ENCODE results near the gene MRPS14. TPM values are rescaled to one million over a fixed set of nuclear protein-coding genes. Genes with fewer than 3 reads are reported as not detected.
A peak's percentile ranks its signal among the peaks of the same experiment; 100 is the strongest.
"Not testable (repeated sequence)": the region's sequence is repeated elsewhere in the genome, so short reads cannot be mapped to it uniquely, and the experiment has no call there.

The MRPS14 gene
- total RNA-seq, 1 experiment from 2014 or later = 29.4 TPM

- Histone ChIP-seq H4K20me1 (ENCODE audit: insufficient read depth) (no peaks in the 10 kb centered on the region), H3K79me2 (ENCODE audit: insufficient read depth, low read length) (peaks cover 35% of the 10 kb centered on the region), H3K27ac (ENCODE audit: low read depth, low read length) (no peak overlapping the region), H3K9me3 (ENCODE audit: control insufficient read depth in 1 of 2, insufficient read depth in 1 of 2, low read depth in 1 of 2, low read length in 2 of 2) (no peaks in the 10 kb centered on the region), H3K4me1 (ENCODE audit: control insufficient read depth in 1 of 2, insufficient read depth in 2 of 2, low read length in 2 of 2) (peaks cover 0 to 22% of the 10 kb centered on the region in 2 experiments; a peak in 3 of 4 replicates), H3K9ac (ENCODE audit: low read length) (no peak overlapping the region), H3K27me3 (ENCODE audit: insufficient read depth, low read length) (no peaks in the 10 kb centered on the region), H3K4me2 (ENCODE audit: low read length) (no peak overlapping the region), H3K4me3 (replicated peaks in 1 of 2; ENCODE audit: low read depth in 1 of 2, low read length in 2 of 2) (no peak overlapping the region), H3K36me3 (ENCODE audit: control insufficient read depth in 1 of 2, insufficient read depth in 2 of 2, low read length in 2 of 2) (no peaks in the 10 kb centered on the region; a peak in 1 of 4 replicates), H2AFZ (ENCODE audit: low read depth, low read length, poor library complexity, severe bottlenecking) (no peak overlapping the region), H3K9me2 (ENCODE audit: insufficient read depth) (no peaks in the 10 kb centered on the region)
- ChIA-PET RAD21 (ENCODE audit: low non-redundant PET in 1 of 2, low total read pairs in 2 of 2, uncharacterized antibody in 2 of 2, unreplicated experiment in 2 of 2) (no interaction called here), POLR2A (no interaction called here), CTCF (no interaction called here)
- BruUV-seq (replicated peaks) = no TSS peak
- no peak for ATAC-seq
- DNase-seq (ENCODE audit: low read depth, low spot score) = no peak
- intact Hi-C loops (cut with micrococcal nuclease) = no loop called here
- no peak for TF ChIP-seq JUND (IDR thresholded peaks at IDR 0.05)
- TF ChIP-seq ZFX (IDR thresholded peaks at IDR 0.05) = no peak
- no peak for TF ChIP-seq SRF (IDR thresholded peaks at IDR 0.05; ENCODE audit: low read depth)
- no peak for TF ChIP-seq POLR2AphosphoS5 (IDR thresholded peaks at IDR 0.05; ENCODE audit: low read depth, low read length)
- TF ChIP-seq ZBTB33 (IDR thresholded peaks at IDR 0.05; ENCODE audit: extremely low read depth, insufficient replicate concordance, low read length) = no peak
- TF ChIP-seq YY1 (IDR thresholded peaks at IDR 0.05; ENCODE audit: extremely low read depth, insufficient replicate concordance, low read depth, low read length) = no peak
- TF ChIP-seq RAD21 (IDR thresholded peaks at IDR 0.05; ENCODE audit: low read depth) = no peak
- TF ChIP-seq REST (IDR thresholded peaks at IDR 0.05; ENCODE audit: low read depth) = no peak
- no peak for TF ChIP-seq CBX3 (IDR thresholded peaks at IDR 0.05; ENCODE audit: low read depth)
- no peak for TF ChIP-seq CTCF (IDR thresholded peaks at IDR 0.05 in 2 of 3, conservative IDR thresholded peaks at IDR 0.05 in 1 of 3; ENCODE audit: borderline replicate concordance in 1 of 3, insufficient read depth in 1 of 3, low read depth in 2 of 3, low read length in 2 of 3)
- TF ChIP-seq ATF3 (IDR thresholded peaks at IDR 0.05) = no peak
Measured at GRCh38 chr1:175024773-175025172, 1.5 kb upstream of the MRPS14 start.

GRCh38 chr1:175023922-175024242 lies 657 bp upstream of the MRPS14 start:
- Histone ChIP-seq H3K9ac (ENCODE audit: low read length) (peak overlapping the region; percentile 88), H3K4me1 (ENCODE audit: control insufficient read depth in 1 of 2, insufficient read depth in 2 of 2, low read length in 2 of 2) (peaks cover 0 to 14% of the 10 kb centered on the region in 2 experiments; a peak in 2 of 4 replicates), H3K4me2 (ENCODE audit: low read length) (peak overlapping the region; percentile 84), H2AFZ (ENCODE audit: low read depth, low read length, poor library complexity, severe bottlenecking) (peak overlapping the region; percentile 71), H3K79me2 (ENCODE audit: insufficient read depth, low read length) (peaks cover 40% of the 10 kb centered on the region), H3K4me3 (replicated peaks in 1 of 2; ENCODE audit: low read depth in 1 of 2, low read length in 2 of 2) (peak overlapping the region; percentile 90 to 97), H3K27ac (ENCODE audit: low read depth, low read length) (peak overlapping the region; percentile 40; the same call in 1 of the 2 replicates)
- POLR2A ChIA-PET = interaction anchor here (1.4 to 2.1 kb wide), 2 partner anchors 10 to 24 kb away, joined by 9 to 21 read pairs; partner anchors contain the start of gene CACYBP
- CTCF ChIA-PET = interaction anchor here (0.9 to 1.5 kb wide), 2 partner anchors 121 to 122 kb away, joined by 3 to 7 read pairs; no protein-coding TSS in a partner anchor
- H3K9me2 ChIP-seq (ENCODE audit: insufficient read depth); DNase-seq (ENCODE audit: low read depth, low spot score); intact Hi-C loops (cut with micrococcal nuclease); H3K9me3 ChIP-seq (ENCODE audit: control insufficient read depth in 1 of 2, insufficient read depth in 1 of 2, low read depth in 1 of 2, low read length in 2 of 2); H4K20me1 ChIP-seq (ENCODE audit: insufficient read depth); H3K27me3 ChIP-seq (ENCODE audit: insufficient read depth, low read length); H3K36me3 ChIP-seq (ENCODE audit: control insufficient read depth in 1 of 2, insufficient read depth in 2 of 2, low read length in 2 of 2): not testable (repeated sequence)
- 0 out of 2 replicates have a peak, but pooled peaks have one; percentile 1 for ATAC-seq
- TSS peak; percentile 99 for BruUV-seq (replicated peaks)
- RAD21 ChIA-PET (ENCODE audit: low non-redundant PET in 1 of 2, low total read pairs in 2 of 2, uncharacterized antibody in 2 of 2, unreplicated experiment in 2 of 2) = interaction anchor here in 1 of 2 experiments (0.8 kb wide), 1 partner anchor 122 kb away, joined by 3 read pairs; no protein-coding TSS in a partner anchor

Data from HCT116 (cell line).